Ureter (tissue), 1 donor: ENCODE results near the gene MAF. TPM values are rescaled to one million over a fixed set of nuclear protein-coding genes. Genes with fewer than 3 reads are reported as not detected.

Source experiments
- DNase-seq: peaks from one replicate; pipeline ENCODE4 v3.0.0-alpha.2; 2020; ENCODE audit warnings: low spot score
- total RNA-seq: library from RNA; stranded (reverse); gene quantifications from one replicate; pipeline ENCODE4 v1.2.4, GENCODE V29; 2023
- donor health status: DM: yes; HTN: yes; CAD: no.

Gene MAF
- total RNA-seq, 1 donor from 2014 or later, result 26.1 TPM

GRCh38 chr16:79589601-79590102 lies 10.9 kb downstream of the MAF start:
- DNase-seq, result no peak

- no peak for DNase-seq
These were observed 12.6 kb downstream of the MAF start for GRCh38 chr16:79587897-79588296.

GRCh38 chr16:79587296-79587695 lies 13.2 kb downstream of the MAF start:
- DNase-seq, result no peak

GRCh38 chr16:79582789-79583188 lies 17.7 kb downstream of the MAF start:
- DNase-seq, result no peak

GRCh38 chr16:79580453-79581191 lies 19.9 kb downstream of the MAF start:
- DNase-seq, result no peak

GRCh38 chr16:79576602-79577001 lies 23.9 kb downstream of the MAF start:
- DNase-seq, result no peak

GRCh38 chr16:79573884-79574283 lies 26.7 kb downstream of the MAF start:
- no peak for DNase-seq

GRCh38 chr16:79573071-79573470 lies 27.5 kb downstream of the MAF start:
- no peak for DNase-seq

GRCh38 chr16:79571903-79572535 lies 28.5 kb downstream of the MAF start:
- DNase-seq, result no peak

- DNase-seq, result no peak
These were observed 29.3 kb downstream of the MAF start for GRCh38 chr16:79571065-79571902.

GRCh38 chr16:79564671-79565107 lies 35.8 kb downstream of the MAF start:
- no peak for DNase-seq

GRCh38 chr16:79563921-79564320 lies 36.6 kb downstream of the MAF start:
- no peak for DNase-seq

GRCh38 chr16:79562166-79562823 lies 38.2 kb downstream of the MAF start:
- no peak for DNase-seq

GRCh38 chr16:79561729-79562128 lies 38.8 kb downstream of the MAF start:
- DNase-seq, result no peak

- DNase-seq, result no peak
These were observed 39.6 kb downstream of the MAF start for GRCh38 chr16:79560923-79561322.

GRCh38 chr16:79560318-79560717 lies 40.2 kb downstream of the MAF start:
- DNase-seq, result no peak

GRCh38 chr16:79559532-79559931 lies 41.0 kb downstream of the MAF start:
- no peak for DNase-seq

GRCh38 chr16:79557421-79557820 lies 43.1 kb downstream of the MAF start:
- no peak for DNase-seq

- no peak for DNase-seq
These were observed 45.6 kb downstream of the MAF start for GRCh38 chr16:79554912-79555311.

- DNase-seq, result no peak
These were observed 50.2 kb downstream of the MAF start for GRCh38 chr16:79550373-79550772.

- DNase-seq, result no peak
These were observed 53.5 kb downstream of the MAF start for GRCh38 chr16:79547085-79547484.
